Measurements from ENCODE around the gene PRRG2.

PRRG2 gene

DNA sequence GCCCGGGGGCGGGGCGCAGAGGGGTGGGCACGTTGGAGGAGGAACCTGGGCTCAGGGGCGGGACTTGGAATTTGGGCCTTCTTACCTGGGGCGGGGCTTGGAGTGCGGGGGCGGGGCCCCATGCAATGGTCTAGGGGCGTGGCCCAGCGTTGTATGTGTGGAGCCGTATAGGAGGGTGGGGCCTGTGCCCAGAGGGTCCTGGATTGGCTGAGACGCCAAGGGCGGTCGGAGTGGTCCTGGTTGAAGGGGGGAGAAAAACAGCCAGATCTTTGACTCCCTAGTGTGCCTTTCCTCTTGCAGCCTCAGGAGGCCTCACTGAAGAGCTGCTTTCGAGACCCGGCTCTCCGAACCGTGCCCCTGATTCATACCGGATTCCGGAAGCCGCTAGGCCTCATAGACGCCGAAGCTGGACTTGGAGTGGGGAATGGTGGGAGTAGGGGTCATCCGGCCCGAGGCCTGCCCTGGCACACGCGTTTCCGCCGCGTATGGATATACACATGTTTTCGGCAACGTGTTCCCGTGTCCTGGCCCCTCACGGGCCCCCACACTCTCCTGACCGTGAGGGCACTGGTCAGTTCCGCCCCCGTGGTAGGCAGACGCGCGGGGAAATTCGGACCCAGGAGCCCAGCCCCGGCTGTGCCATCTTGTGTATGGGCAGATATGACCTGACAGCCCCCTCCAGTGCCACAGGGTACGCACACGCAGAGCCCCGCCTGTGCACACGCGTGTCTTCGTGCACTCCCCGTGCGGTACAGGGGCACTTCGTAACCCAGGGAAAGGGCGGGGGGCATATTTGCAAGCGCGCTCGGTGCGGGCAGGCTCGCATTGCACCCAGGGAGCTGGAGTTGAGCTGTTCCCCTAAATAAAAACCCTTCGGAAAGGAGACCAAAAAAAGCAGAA lies 9.2 kb downstream of the PRRG2 start:
- DNase-seq, result peak; percentile 91

DNA sequence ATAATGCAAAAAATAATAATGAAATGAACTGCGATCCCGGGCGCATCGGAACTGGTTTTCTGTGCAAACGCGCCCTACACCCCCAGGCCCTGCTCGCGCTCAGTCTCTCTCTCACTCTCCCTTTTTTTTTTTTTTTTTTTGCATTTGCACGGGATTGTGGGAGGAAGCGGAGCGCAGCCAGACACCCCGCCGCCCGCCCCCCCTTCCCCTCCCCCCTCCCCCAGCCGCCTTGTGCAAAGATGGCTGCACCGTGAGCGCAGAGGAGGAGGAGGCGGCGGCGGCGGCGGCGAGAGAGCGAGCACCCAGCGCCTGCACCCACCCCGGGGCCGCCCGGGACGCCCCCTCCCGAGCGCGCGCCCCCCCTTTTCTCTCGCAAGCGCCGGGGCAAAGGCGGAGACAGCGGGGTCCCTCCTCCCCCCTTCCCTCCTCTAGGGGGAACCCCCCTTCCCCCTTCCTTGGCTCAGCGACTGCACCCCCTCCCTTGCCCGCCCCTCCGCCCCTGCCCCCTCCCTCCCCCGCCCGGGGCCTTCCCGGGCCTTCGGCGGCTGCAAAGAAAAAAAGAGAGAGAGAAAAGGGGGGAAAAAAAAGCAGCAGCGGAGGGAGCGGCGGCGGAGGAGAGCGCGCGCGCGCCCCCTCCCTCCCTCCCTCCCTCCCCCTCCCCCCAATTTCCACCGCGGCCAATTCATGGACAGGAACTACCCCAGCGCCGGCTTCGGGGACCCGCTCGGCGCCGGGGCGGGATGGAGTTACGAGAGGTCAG lies 10.0 kb downstream of the PRRG2 start, which contains the start of gene PRR12:
Gene PRR12 (plus strand): TSS at position 212 of the 760 bp plus-strand sequence. CDS start 473 bp downstream, at position 685.
- peak; percentile 52 to 63 for DNase-seq

DNA sequence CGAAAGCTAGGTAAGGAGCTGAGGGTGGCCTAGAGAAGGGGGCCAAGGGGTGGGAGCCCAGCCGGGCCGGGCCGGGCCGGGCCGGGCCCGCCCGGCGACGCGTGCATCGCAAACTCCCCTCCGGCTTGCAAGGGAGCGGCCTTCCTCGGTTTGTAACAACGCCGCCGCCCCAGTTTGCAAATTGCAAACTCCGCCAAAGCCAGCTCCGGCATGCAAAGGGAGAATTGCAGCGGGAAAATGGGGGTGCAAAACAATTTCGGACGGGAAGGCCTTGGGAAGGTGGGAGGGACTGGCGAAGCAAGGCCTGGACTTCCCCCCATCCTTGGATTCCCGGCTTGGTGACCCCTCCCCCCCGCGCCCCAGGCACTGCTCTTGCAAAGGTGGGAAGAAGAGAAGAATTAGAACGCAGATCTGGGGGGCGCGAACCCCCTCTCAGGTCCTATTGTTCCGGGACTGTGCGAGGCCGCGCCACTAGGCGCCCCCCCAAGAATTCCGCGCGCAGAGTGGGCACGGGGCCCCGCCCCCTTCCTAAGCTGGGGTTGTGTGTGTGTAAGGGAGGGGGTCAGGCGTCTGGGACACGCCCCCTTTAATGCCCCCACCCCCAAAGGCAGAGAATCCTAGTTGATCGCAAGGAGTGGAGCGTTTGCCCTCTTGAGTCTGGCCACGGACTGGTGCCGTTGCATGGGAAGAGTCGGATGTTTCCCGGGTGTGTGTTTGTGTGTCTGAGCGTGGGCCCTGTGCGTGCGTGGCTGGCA lies 10.8 kb downstream of the PRRG2 start:
- DNase-seq, result peak in 1 of 2 experiments; percentile 31

DNA sequence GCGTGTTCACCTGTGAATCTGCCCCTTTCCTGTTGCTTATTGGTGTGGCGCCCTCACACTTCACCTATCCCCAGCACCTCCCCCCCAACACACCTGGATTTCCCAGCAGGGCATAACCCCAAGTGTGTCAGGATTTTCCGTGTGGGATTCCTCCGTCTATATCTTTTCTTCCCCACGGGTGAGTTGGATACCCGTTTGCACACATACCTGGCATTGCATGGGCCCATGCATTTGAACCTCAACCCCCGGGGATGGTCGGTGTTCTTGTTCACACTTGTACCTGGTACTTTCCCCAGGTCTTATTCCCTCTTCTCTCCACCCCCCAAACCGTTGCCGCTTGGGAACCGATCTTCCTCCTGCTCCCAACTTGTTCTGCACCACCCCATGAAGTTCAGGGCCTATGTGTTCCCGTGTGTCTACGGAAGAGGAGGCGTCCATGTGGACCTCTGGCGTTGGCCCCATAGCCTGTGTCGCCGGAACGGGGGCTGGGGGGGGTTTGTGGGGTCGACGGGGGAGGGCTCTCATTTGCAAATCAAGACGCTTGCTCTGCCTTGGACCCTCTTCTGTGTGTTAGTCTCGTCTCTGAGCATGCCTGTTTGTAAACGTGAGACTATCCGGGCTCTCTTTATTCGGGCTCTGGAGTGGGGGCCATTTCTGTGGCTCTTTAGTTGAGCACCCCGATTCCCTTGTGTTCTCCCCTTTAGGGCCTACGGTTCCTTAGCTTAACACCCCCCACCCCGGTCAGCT lies 11.5 kb downstream of the PRRG2 start:
- DNase-seq, result no peak

DNA sequence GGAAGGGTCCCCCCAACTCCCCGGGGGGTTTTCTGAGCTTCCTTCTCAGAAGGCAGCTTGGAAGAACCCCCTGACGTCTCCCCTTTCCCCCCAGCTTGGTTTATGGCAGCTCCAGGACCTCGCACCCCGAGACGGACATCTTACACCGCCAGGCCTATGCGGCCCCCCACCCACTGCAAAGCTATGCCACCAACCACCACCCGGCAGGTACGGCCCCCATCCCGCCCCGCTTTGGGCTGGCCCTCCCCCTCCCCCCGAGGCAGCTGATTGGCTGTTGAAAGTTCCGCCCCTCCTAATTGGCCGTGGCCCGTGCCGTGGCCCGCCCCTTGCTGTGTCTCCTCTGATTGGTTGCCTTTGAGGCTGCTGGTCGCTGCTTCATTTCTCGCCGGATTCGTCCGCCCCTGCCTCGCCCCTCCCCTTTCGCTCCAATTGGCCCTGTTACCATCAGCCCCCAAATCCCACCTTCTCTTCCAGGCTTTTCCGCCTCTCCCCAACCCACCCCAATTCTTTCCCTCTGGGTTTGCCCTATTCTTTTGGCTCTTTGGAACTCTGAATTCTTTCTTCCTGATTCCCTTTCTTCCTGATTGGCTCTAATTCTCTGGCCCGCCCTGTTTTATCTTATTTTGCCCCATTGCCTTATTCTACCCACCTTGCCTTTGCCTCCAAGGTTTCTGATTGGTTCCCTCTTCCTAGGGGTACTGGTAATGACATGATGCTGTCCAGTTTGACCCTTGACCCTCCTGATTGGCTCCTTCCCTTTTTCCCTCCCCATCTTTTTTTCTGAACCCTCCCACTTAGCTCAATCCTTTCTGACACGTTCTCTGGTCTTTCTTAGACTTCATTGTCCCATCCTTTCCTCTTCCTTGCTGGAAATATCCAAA lies 12.4 kb downstream of the PRRG2 start:
- peak; percentile 92 to 93 for DNase-seq

DNA sequence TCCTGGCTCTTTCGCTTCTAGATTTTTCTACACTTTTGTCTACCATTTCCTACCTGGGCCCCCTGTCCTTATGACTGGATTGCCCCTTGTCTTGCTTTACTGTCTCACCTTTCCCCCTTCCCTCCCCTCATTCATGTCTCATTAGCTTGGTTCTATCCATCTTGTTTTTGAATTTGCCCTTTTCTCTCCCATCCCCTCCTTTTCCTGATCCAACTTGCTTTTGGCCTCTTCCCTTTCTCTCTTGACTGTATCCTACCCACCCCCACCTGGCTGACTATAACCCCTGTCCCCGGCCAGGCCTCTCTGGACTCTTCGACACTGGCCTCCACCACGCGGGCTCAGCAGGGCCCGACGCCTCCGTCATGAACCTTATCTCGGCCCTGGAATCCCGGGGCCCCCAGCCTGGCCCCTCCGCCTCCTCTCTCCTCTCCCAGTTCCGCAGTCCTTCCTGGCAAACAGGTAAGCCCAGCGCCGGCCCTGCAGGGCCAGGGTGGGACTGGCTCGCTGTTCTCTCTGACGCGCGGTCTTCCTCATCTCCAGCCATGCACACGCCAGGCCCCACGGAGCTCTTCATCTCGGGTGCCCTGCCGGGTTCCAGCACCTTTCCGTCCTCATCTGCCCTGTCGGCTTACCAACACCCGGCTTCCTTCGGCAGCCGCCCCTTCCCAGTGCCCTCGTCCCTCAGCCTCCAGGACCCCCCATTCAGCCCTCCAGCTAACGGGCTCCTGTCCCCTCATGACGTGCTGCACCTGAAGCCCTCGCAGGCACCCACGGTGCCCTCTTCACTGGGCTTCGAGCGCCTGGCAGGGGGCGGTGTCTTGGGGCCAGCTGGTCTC lies 13.3 kb downstream of the PRRG2 start:
- DNase-seq, result no peak

DNA sequence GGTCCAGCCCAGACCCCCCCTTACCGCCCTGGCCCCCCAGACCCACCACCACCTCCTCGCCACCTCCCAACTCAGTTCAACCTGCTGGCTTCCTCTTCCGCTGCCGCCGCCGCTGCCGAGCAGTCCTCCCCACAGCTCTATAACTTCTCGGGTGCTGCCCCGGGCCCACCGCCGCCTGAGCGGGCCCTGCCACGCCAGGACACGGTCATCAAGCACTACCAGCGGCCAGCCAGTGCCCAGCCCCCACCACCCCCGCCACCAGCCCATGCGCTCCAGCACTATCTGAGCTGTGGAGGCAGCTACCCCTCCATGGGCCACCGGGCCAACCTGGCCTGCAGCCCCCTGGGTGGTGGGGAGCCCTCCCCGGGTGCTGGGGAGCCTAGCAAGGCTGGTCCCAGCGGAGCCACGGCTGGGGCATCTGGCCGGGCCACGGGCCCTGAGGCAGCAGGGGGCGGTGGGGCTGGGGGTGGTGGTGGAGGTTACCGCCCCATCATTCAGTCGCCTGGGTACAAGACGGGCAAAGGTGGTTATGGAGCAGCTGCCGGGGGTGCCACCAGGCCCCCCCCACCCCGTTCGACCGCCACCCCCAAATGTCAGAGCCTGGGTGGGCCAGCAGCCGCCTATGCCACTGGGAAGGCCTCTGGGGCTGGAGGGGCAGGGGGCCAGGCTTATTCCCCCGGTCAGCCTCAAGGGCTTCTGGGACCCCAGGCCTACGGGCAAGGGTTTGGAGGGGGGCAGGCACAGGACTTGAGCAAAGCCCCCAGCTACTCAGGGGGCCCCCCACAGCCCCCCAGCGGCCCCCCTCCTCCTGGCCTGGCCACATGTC lies 14.1 kb downstream of the PRRG2 start:
- DNase-seq, result no peak

DNA sequence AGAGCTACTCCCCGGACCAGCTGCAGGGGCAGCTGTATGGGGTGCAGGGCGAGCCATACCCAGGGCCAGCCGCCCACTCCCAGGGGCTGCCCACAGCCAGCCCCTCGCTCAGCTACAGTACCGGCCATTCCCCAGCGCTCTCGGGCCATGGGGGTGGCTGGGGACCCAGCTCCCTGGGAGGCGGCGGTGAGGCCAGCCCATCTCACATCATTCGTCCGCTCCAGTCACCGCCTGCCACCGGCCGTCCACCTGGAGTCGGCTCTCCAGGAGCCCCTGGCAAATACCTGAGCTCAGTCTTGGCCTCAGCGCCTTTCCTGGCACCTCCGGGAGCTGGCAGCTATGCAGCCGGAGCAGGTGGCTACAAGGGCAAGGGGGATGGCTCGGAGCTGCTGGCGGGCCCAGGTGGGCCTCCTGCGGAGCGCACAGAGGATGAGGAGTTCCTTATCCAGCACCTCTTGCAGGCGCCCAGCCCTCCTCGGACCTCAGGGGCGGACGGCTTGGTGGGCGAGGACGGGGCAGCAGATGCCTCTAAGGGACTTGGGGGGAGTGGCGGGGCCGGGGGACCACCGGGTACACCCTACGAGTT lies 14.8 kb downstream of the PRRG2 start:
- DNase-seq, result no peak

DNA sequence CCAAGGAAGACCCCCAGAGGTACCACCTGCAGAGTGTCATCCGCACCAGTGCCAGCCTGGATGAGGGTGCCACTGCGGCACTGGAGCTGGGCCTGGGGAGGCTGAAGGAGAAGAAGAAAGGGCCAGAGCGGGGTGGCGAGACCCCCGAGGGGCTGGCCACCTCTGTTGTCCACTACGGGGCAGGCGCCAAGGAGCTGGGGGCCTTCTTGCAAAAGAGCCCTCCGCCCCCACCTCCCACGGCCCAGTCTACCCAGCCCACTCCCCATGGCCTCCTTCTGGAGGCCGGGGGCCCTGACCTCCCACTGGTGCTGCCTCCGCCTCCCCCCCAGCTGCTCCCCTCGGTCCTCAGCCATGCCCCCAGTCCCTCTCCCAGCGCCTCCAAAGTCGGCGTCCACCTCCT lies 15.3 kb downstream of the PRRG2 start:
- no peak for DNase-seq

DNA sequence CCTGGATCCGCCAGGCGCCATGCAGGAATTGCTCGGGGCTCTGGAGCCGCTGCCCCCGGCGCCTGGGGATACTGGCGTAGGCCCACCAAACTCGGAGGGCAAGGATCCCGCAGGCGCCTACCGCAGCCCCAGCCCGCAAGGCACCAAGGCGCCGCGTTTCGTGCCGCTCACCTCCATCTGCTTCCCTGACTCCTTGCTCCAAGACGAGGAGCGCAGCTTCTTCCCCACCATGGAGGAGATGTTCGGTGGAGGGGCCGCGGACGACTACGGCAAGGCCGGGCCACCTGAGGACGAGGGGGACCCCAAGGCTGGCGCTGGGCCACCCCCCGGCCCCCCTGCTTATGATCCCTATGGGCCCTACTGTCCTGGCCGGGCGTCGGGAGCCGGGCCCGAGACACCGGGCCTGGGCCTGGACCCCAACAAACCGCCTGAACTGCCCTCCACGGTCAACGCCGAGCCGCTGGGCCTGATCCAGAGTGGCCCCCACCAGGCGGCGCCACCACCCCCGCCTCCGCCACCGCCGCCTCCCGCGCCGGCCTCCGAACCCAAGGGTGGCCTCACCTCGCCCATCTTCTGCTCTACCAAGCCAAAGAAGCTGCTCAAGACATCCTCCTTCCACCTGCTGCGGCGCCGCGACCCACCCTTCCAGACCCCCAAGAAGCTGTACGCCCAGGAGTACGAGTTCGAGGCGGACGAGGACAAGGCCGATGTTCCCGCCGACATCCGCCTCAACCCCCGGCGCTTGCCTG lies 16.0 kb downstream of the PRRG2 start:
- DNase-seq, result no peak

DNA sequence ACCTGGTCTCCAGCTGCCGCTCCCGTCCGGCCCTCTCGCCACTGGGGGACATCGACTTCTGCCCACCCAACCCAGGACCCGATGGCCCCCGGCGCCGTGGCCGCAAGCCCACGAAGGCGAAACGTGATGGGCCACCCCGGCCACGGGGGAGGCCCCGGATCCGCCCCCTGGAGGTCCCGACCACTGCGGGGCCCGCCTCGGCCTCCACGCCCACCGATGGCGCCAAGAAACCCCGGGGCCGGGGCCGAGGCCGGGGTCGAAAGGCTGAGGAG lies 16.5 kb downstream of the PRRG2 start:
- no peak for DNase-seq

DNA sequence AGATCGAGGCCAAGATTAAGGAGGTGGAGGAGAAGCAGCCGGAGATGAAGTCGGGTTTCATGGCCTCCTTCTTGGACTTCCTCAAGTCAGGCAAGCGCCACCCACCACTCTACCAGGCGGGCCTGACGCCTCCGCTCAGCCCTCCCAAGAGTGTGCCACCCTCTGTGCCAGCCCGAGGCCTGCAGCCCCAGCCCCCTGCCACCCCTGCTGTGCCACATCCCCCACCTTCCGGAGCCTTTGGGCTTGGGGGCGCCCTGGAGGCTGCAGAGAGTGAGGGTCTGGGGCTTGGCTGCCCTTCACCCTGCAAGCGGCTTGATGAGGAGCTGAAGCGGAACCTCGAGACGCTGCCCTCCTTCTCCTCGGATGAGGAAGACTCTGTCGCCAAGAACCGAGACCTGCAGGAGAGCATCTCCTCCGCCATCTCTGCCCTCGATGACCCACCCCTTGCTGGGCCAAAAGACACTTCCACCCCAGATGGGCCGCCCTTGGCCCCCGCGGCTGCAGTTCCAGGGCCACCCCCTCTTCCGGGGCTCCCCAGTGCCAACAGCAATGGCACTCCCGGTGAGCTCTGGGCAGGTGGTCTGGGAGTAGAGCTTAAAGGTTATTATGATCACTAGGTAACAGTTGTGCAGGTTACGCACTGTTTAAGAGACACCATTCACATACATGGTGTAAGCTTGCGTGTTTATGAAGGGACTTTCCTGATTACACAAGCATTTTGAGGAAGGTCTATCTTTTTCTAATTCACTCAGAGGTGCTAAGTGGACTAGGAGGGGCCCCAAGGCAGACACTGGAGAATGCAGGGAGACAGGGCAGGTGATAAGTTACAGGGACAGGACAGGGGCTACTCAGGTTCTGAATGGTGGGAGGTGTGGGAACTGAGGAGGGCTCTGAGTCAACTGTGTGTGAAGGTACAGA lies 18.5 kb downstream of the PRRG2 start:
- DNase-seq, result no peak

DNA sequence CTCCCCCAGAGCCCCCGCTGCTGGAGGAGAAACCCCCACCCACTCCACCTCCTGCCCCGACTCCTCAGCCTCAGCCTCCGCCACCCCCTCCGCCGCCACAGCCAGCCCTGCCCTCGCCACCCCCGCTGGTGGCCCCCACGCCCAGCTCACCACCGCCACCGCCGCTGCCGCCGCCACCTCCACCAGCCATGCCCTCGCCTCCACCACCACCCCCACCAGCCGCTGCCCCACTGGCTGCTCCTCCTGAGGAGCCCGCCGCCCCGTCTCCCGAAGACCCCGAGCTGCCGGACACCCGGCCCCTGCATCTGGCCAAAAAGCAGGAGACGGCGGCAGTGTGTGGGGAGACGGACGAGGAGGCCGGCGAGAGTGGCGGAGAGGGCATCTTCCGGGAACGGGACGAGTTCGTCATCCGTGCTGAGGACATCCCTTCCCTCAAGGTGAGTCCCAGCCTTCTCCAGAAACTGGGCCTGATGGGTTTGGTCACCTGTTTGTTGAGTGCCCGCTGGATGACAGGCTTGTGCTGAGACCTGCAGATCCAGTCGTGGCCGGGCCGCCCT lies 20.4 kb downstream of the PRRG2 start:
- no peak for DNase-seq

DNA sequence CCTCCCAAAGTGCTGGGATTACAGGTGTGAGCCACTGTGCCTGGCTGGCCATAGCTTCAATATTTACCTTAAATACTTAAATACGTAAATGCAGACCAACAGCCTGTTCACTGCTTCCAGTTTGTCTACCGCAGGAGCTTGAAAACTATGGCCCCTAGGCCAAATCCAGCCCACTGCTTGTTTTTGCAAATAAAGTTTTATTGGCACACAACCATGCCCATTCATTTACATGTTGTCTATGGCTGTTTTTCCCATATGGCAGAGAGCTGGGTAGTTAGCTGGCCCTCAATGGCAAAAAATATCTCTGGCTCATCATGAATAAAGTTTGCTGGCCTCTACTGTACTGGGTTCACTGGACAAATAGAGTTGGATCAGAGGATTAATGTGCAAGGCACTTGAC lies 21.7 kb downstream of the PRRG2 start:
- no peak for DNase-seq

DNA sequence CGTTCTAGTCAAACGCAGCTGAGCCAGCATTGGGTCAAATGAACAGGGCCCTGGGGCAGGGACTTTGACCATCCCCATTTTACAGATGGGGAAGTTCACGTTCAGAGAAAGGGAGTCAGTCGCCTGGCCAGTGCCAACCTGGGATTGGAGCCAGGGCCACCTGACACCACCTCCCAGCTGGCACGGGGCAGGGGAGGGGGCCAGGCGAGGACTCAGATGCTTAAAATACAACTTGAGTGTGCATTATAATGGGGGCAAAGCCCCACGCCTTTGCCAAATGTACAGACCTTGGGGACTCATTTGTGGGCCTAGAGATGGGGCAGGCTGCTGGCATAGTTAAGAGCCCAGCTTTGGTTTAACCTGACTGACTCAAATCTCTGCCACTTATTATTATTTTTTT lies 24.5 kb downstream of the PRRG2 start:
- DNase-seq, result no peak

DNA sequence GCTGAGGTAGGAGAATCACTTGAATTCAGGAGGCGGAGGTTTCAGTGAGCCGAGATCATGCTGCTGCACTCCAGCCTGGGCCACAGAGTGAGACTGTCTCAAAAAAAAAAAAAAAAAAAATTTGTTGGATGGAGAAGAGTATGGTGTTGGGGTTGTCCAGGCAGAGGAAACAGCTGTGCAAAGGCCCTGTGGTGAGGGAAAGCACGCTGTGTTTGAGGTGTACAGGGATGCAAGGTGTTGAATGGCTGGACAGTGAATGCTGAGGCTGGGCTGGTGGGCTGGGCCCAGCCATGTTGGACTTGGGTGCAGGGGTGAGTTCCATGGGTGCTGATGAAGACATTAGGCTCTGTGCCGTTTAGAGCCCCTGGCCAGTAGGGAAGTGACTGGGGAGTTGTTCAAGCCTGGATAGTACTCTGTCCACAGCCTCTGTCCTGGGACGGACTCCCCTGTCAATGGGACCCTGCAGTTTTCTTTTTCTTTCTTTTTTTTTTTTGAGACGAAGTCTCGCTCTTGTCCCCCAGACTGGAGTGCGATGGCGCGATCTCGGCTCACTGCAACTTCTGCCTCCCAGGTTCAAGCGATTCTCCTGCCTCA lies 28.5 kb downstream of the PRRG2 start:
- no peak for DNase-seq

DNA sequence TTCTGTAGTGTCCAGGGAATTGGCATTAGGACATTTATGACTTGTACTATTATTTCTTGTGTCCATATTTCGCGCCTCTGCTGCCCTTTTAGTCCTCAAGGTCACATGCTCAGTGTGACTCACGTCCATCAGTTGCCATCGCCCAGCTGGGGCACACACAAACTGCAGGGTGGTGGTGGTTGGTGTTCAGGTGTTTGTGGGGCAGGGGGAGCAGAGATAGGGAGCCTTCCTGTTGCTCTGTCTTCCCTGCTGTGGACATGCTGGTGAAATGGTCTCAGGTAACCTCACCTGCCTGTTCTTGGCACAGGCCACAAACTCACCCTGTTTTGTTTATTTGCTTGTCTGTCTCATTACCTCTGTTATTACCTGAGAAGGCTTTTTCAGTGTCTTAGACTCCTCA lies 32.3 kb downstream of the PRRG2 start:
- no peak for DNase-seq
